CD4-positive, alpha-beta T cell (primary cell): ENCODE measurements around the gene B3GLCT. TPM values are rescaled to one million over a fixed set of nuclear protein-coding genes. Genes with fewer than 3 reads are reported as not detected.

Experiments used
- ATAC-seq: fragments of 200-7000 bp; cut with Tn5 transposase; one replicate; pipeline ENCODE4 v1.10.0; 2022; ENCODE audit warnings: mild to moderate bottlenecking; ENCODE audit not compliant: poor library complexity
- CTCF ChIA-PET: fragments of 350-600 bp; sonication (Branson Sonifier 250); formaldehyde crosslinking; loops from one replicate; lab custom pipeline; 2021; ENCODE audit warnings: antibody characterized with exemption, inconsistent platforms; lab: Charles Lee
- POLR2A ChIA-PET: fragments of 350-600 bp; sonication (Branson Sonifier 250); formaldehyde crosslinking; loops from one replicate; lab custom pipeline; 2021; ENCODE audit warnings: antibody characterized with exemption, inconsistent platforms; lab: Charles Lee
- DNase-seq, 14 experiments: peaks; one replicate each; pipeline ENCODE4 v3.0.0-alpha.2; 2013 to 2020; ENCODE audit warnings: mixed read lengths in 2 of 14
- H3K27ac ChIP-seq, 2 donors: one replicate each; pipeline versions ENCODE4 v1.5.1 to v1.7.0; 2013; ENCODE audit warnings: low read length in 2 of 2, low read depth in 1 of 2, mild to moderate bottlenecking in 1 of 2
- H3K27me3 ChIP-seq, 2 experiments: 1 replicate in 1 of 2; 2 replicates in 1 of 2; pipeline versions ENCODE4 v1.6.1 to v1.7.0; 2013; ENCODE audit warnings: low read length in 2 of 2, control low read depth in 1 of 2, mild to moderate bottlenecking in 1 of 2, moderate library complexity in 1 of 2; ENCODE audit not compliant: insufficient read depth in 2 of 2, control insufficient read depth in 1 of 2
- H3K36me3 ChIP-seq: one replicate; pipeline ENCODE4 v1.6.1; 2013; ENCODE audit warnings: low read length, control low read depth; ENCODE audit not compliant: insufficient read depth
- H3K4me1 ChIP-seq: one replicate; pipeline ENCODE4 v1.6.1; 2013; ENCODE audit warnings: low read length, control low read depth; ENCODE audit not compliant: insufficient read depth
- H3K4me3 ChIP-seq: one replicate; pipeline ENCODE4 v1.5.1; 2013; ENCODE audit warnings: mild to moderate bottlenecking, low read length, moderate library complexity
- H3K9me3 ChIP-seq, 2 experiments: 1 replicate in 1 of 2; 2 replicates in 1 of 2; pipeline versions ENCODE4 v1.6.1 to v1.7.0; 2013; ENCODE audit warnings: low read length in 2 of 2, mild to moderate bottlenecking in 2 of 2, control low read depth in 1 of 2, moderate library complexity in 1 of 2; ENCODE audit not compliant: control insufficient read depth in 1 of 2, insufficient read depth in 1 of 2
- H3K27ac Mint-ChIP-seq: one replicate; pipeline ENCODE4 v1.8.0; 2020; ENCODE audit warnings: mixed read lengths
- H3K27me3 Mint-ChIP-seq: one replicate; pipeline ENCODE4 v1.8.0; 2021; ENCODE audit warnings: mixed read lengths
- H3K36me3 Mint-ChIP-seq: one replicate; pipeline ENCODE4 v1.8.0; 2021; ENCODE audit warnings: low read depth, mixed read lengths
- H3K4me1 Mint-ChIP-seq: one replicate; pipeline ENCODE4 v1.8.0; 2021; ENCODE audit warnings: low read depth, mixed read lengths
- H3K4me3 Mint-ChIP-seq: one replicate; pipeline ENCODE4 v1.8.0; 2020; ENCODE audit warnings: mild to moderate bottlenecking, mixed read lengths
- H3K9me3 Mint-ChIP-seq: one replicate; pipeline ENCODE4 v1.8.0; 2020; ENCODE audit warnings: mixed read lengths
- CTCF ChIP-seq: fragments of 200-600 bp; IDR thresholded peaks from one replicate; pipeline ENCODE4 v1.8.0; 2022; ENCODE audit warnings: antibody characterized with exemption, mild to moderate bottlenecking
- intact Hi-C, 2 experiments: fragments of 100-400 bp; cut with DNase I in 1 of 2; cut with micrococcal nuclease in 1 of 2; formaldehyde crosslinking; loops; one replicate each; pipeline versions ENCODE4 v1.15.1 to v1.9.0; 2023 to 2025; cut with DNase I, micrococcal nuclease
- total RNA-seq, 174 experiments: library from RNA in 2 of 174; stranded (reverse) in 2 of 174; gene quantifications; one replicate each; pipeline ENCODE4 v1.2.3 and lab custom pipeline; 2021 to 2026

Gene B3GLCT
- total RNA-seq, 2 experiments from 2014 or later: 3.2 to 3.7 TPM

GRCh38 chr13:31199527-31199848 is 287 bp upstream of the B3GLCT start:
- Mint-ChIP-seq H3K27ac (peak overlapping the region; percentile 95), H3K27me3 (peaks cover 3% of the 10 kb centered on the region), H3K36me3 (peaks cover 4% of the 10 kb centered on the region), H3K4me3 (peak overlapping the region; percentile 99), H3K9me3 (no peaks in the 10 kb centered on the region), H3K4me1 (peaks cover 17% of the 10 kb centered on the region)
- no peak for TF ChIP-seq CTCF
- Histone ChIP-seq H3K9me3 (no peaks in the 10 kb centered on the region), H3K4me3 (peak overlapping the region; percentile 54), H3K4me1 (peaks cover 16% of the 10 kb centered on the region), H3K27me3 (no peaks in the 10 kb centered on the region), H3K36me3 (no peaks in the 10 kb centered on the region), H3K27ac (peak overlapping the region; percentile 49 to 83)
- CTCF ChIA-PET: interaction anchor here (0.9 to 3.4 kb wide), 4 partner anchors 16 to 48 kb away, joined by 3 to 17 read pairs (median 10); partner anchors contain the start of gene HSPH1
- intact Hi-C loops: loop anchor here in 1 of 2 experiments (5.0 kb wide), 1 partner anchor 223 kb away; no protein-coding TSS in a partner anchor
- POLR2A ChIA-PET: interaction anchor here (0.6 to 2.8 kb wide), 4 partner anchors 17 to 47 kb away, joined by 3 to 44 read pairs (median 3); partner anchors contain the start of gene HSPH1
- ATAC-seq (peak; percentile 32), DNase-seq (no peak)

- CTCF ChIA-PET: interaction anchor here (0.7 to 3.4 kb wide), 5 partner anchors 37 to 1068 kb away, joined by 3 to 17 read pairs (median 4); partner anchors contain the start of gene HSPH1
- POLR2A ChIA-PET: interaction anchor here (0.6 to 2.8 kb wide), 7 partner anchors 9 to 583 kb away, joined by 3 to 44 read pairs (median 3); partner anchors contain the start of gene HSPH1
Measured at GRCh38 chr13:31200637-31200971, 829 bp downstream of the B3GLCT start.

GRCh38 chr13:31201341-31202031 is 1.7 kb downstream of the B3GLCT start:
- CTCF ChIA-PET: interaction anchor here (0.7 to 3.4 kb wide), 4 partner anchors 41 to 1069 kb away, joined by 3 to 17 read pairs (median 4); no protein-coding TSS in a partner anchor
- Histone ChIP-seq H3K36me3 (no peaks in the 10 kb centered on the region), H3K9me3 (no peaks in the 10 kb centered on the region), H3K27me3 (no peaks in the 10 kb centered on the region), H3K27ac (no peak overlapping the region), H3K4me3 (peak overlapping the region; percentile 66), H3K4me1 (peaks cover 16% of the 10 kb centered on the region)
- Mint-ChIP-seq H3K4me3 (peak overlapping the region; percentile 92), H3K36me3 (peaks cover 4% of the 10 kb centered on the region), H3K27me3 (peaks cover 3% of the 10 kb centered on the region), H3K27ac (peak overlapping the region; percentile 92), H3K4me1 (peaks cover 17% of the 10 kb centered on the region), H3K9me3 (no peaks in the 10 kb centered on the region)
- POLR2A ChIA-PET: interaction anchor here (1.0 to 2.8 kb wide), 6 partner anchors 8 to 584 kb away, joined by 3 to 44 read pairs (median 4); partner anchors contain the start of gene HSPH1
- intact Hi-C loops: no loop called here
- DNase-seq (no peak), ATAC-seq (no peak)
- TF ChIP-seq CTCF: no peak

More at GRCh38 chr13:31200637-31200971, 829 bp downstream of the B3GLCT start:
- Histone ChIP-seq H3K9me3 (no peaks in the 10 kb centered on the region), H3K27ac (peak overlapping the region; percentile 78 to 83), H3K36me3 (no peaks in the 10 kb centered on the region), H3K4me1 (peaks cover 16% of the 10 kb centered on the region), H3K27me3 (no peaks in the 10 kb centered on the region), H3K4me3 (peak overlapping the region; percentile 66)
- Mint-ChIP-seq H3K27me3 (peaks cover 3% of the 10 kb centered on the region), H3K4me1 (peaks cover 17% of the 10 kb centered on the region), H3K36me3 (peaks cover 4% of the 10 kb centered on the region), H3K9me3 (no peaks in the 10 kb centered on the region), H3K27ac (peak overlapping the region; percentile 92), H3K4me3 (peak overlapping the region; percentile 92)
- no peak for TF ChIP-seq CTCF
- intact Hi-C loops: loop anchor here (1.0 kb wide), 1 partner anchor 38 kb away; no protein-coding TSS in a partner anchor
- ATAC-seq (peak; percentile 12), DNase-seq (peak in 8 of 14 experiments; percentile 12 to 73 (median 39))
